ENCODE results near the gene GRK1.

GRK1 gene

DNA sequence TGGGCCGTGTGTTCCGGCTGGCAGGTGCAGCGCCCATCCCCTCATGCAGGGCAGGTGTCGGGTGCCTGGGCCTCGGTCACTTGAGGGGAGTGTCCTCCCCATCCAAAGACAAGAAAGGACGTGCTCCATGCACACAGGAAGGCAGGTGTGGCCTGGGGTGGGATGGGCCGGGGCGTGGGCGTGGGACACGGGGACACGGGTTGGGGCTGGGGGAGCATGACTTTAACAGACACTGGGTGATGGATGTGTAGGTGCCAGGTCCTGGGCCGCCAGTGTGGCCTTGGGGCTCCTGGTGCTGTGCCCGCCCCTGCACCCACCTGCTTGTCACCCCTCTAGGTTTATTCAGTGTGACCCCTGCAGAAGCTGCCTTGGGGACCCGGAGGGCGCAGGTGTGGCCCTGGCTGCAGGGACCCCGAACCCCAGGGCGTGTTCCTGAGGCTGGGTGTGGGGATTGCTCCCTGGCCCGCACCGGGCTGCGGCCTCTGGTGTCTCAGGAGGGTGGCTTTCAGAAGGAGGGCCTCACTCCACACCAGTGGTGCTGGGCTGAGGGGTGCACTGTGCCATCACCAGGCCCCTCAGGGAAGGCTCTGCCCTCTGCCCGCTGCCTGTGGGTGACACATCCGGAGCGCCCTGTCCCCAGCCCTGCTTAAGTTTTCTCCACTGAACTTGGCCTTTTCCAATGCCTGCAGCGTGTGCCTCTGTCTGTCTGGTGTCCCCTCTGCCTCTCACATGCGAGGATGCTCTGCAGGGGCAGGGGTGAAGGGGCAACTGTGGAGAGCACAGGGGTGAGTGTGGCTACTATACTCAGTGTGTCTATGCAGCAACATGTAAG lies 97.2 kb downstream of the GRK1 start:
- peaks cover 4% of the 10 kb centered on the region for H3K4me1 ChIP-seq (ENCODE audit: insufficient read depth, insufficient read length)
- TF ChIP-seq ZNF274 (IDR thresholded peaks at IDR 0.05; ENCODE audit: low read depth, low read length) (no peak), SUZ12 (IDR thresholded peaks at IDR 0.05; ENCODE audit: extremely low read depth, insufficient read depth, insufficient read length) (no peak), YY1 (IDR thresholded peaks at IDR 0.05; ENCODE audit: insufficient read depth, insufficient read length) (no peak)

DNA sequence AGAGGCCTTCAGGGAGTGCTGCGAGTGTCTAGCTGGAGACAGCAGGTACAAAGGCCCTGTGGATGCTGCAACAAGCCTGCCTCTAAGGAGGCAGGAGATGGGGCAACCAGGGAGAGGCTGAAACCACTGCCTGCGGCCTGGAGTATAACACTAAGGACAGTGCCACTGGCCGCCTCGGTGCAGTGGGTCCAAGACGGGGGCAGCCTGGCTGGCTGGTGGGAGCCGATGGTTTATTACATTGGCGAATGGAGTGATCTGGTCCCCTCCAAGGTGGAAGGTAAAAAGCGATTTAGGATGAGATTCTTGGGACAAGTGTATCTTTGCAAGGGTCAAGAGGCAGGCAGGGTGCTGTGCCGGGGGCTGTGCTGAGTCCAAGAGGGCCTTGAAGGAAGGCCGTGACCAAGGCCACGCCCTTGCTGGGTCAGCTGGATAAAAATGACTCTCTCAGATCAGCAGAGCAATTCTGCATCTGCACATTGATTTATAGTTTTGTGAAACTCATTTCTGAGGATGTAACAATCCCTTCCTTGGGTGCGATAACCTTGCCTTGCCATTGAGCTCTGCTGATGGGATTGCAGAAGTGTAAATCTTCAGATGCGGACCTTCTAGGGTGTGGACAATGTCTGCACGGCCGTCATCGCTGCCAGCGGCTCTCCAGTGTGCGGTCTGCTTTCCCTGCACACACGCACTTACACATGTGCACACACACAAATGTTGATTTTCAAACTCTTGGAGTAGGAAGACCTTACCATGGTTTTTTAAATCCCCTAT lies 98.0 kb downstream of the GRK1 start:
- Histone ChIP-seq H3K36me3 (ENCODE audit: insufficient read depth, insufficient read length, low read length) (no peaks in the 10 kb centered on the region), H3K27me3 (ENCODE audit: insufficient read depth, insufficient read length) (peaks cover 19% of the 10 kb centered on the region), H3K4me1 (ENCODE audit: insufficient read depth, insufficient read length) (peaks cover 4% of the 10 kb centered on the region), H3K4me3 (ENCODE audit: insufficient read length, low read depth) (no peak overlapping the region), H3K9ac (ENCODE audit: insufficient read length, low read depth) (no peak overlapping the region), H3K9me3 (ENCODE audit: insufficient read depth, low read length) (no peaks in the 10 kb centered on the region)
- TF ChIP-seq SUZ12 (IDR thresholded peaks at IDR 0.05; ENCODE audit: extremely low read depth, insufficient read depth, insufficient read length) (no peak), ZNF274 (IDR thresholded peaks at IDR 0.05; ENCODE audit: low read depth, low read length) (no peak), YY1 (IDR thresholded peaks at IDR 0.05; ENCODE audit: insufficient read depth, insufficient read length) (no peak)
- DNase-seq (ENCODE audit: low read depth, low spot score): no peak

More for the DNA sequence above, 97.2 kb downstream of the GRK1 start:
- Histone ChIP-seq H3K4me3 (ENCODE audit: insufficient read length, low read depth) (no peak overlapping the region), H3K9me3 (ENCODE audit: insufficient read depth, low read length) (no peaks in the 10 kb centered on the region), H3K27me3 (ENCODE audit: insufficient read depth, insufficient read length) (peaks cover 27% of the 10 kb centered on the region), H3K36me3 (ENCODE audit: insufficient read depth, insufficient read length, low read length) (no peaks in the 10 kb centered on the region), H3K9ac (ENCODE audit: insufficient read length, low read depth) (no peak overlapping the region)
- DNase-seq (ENCODE audit: low read depth, low spot score): no peak

DNA sequence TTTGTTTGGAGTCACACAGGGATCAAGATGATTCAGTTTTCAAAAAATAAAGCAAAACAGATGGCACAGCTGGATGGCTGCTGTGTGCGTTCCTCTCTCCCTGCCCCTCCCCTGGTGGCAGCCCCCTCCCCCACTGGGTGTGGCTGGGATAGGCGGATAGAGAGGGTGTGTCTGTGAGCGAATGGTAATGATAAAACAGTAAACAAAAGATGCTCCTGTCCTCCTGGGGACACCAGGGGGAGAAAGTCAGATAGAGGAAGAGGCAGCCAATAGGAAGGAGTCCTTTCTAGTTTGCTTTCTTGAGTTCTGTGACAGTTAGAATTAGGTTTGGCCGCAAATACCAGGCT lies 98.5 kb downstream of the GRK1 start:
- TF ChIP-seq ZNF274 (IDR thresholded peaks at IDR 0.05; ENCODE audit: low read depth, low read length) (no peak), YY1 (IDR thresholded peaks at IDR 0.05; ENCODE audit: insufficient read depth, insufficient read length) (no peak), SUZ12 (IDR thresholded peaks at IDR 0.05; ENCODE audit: extremely low read depth, insufficient read depth, insufficient read length) (no peak)
- H3K36me3 ChIP-seq (ENCODE audit: insufficient read depth, insufficient read length, low read length): no peaks in the 10 kb centered on the region
- no peak overlapping the region for H3K4me3 ChIP-seq (ENCODE audit: insufficient read length, low read depth)
- peaks cover 13% of the 10 kb centered on the region for H3K27me3 ChIP-seq (ENCODE audit: insufficient read depth, insufficient read length)
- no peak overlapping the region for H3K9ac ChIP-seq (ENCODE audit: insufficient read length, low read depth)
- no peaks in the 10 kb centered on the region for H3K9me3 ChIP-seq (ENCODE audit: insufficient read depth, low read length)
- DNase-seq (ENCODE audit: low read depth, low spot score): no peak
- peaks cover 4% of the 10 kb centered on the region for H3K4me1 ChIP-seq (ENCODE audit: insufficient read depth, insufficient read length)

DNA sequence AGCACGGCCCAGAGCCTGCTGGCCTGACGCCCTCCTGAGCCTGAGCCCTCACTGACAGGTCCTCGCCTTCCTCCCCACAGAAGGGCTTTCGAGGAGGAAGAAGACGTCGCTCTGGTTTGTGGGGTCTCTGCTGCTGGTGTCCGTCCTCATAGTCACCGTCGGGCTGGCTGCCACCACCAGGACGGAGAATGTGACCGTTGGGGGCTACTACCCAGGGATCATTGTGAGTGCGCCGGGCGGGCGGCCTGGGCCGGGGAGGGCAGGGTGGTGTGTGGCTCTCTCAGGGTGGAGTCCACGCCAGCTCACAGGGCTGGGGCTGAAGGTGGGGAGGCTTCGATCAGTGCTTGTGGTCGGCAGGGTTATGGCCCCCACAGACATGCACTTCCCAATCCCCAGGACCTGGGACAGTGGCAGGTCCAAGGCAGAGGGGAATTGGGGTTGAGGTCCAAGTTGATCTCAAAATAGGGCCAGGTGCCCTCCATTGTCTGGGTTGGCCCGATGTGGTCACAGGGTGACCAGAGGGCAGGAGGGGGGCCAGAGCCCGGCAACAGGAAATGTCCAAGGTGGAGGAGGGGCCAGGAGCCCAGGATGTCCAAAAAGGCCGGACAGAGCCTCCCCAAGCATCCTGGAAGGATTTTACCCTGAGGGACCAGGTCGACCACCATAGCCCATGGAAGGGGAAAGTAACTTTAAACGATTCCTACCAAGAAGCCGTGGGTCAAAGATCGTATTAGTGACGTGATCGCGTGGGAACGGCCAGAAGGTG lies 99.2 kb downstream of the GRK1 start:
- Histone ChIP-seq H3K36me3 (ENCODE audit: insufficient read depth, insufficient read length, low read length) (no peaks in the 10 kb centered on the region), H3K4me3 (ENCODE audit: insufficient read length, low read depth) (no peak overlapping the region), H3K9ac (ENCODE audit: insufficient read length, low read depth) (no peak overlapping the region), H3K27me3 (ENCODE audit: insufficient read depth, insufficient read length) (peaks cover 6% of the 10 kb centered on the region), H3K9me3 (ENCODE audit: insufficient read depth, low read length) (no peaks in the 10 kb centered on the region), H3K4me1 (ENCODE audit: insufficient read depth, insufficient read length) (peaks cover 4% of the 10 kb centered on the region)
- no peak for DNase-seq (ENCODE audit: low read depth, low spot score)
- TF ChIP-seq SUZ12 (IDR thresholded peaks at IDR 0.05; ENCODE audit: extremely low read depth, insufficient read depth, insufficient read length): no peak
- no peak for TF ChIP-seq ZNF274 (IDR thresholded peaks at IDR 0.05; ENCODE audit: low read depth, low read length)
- TF ChIP-seq YY1 (IDR thresholded peaks at IDR 0.05; ENCODE audit: insufficient read depth, insufficient read length): no peak

DNA sequence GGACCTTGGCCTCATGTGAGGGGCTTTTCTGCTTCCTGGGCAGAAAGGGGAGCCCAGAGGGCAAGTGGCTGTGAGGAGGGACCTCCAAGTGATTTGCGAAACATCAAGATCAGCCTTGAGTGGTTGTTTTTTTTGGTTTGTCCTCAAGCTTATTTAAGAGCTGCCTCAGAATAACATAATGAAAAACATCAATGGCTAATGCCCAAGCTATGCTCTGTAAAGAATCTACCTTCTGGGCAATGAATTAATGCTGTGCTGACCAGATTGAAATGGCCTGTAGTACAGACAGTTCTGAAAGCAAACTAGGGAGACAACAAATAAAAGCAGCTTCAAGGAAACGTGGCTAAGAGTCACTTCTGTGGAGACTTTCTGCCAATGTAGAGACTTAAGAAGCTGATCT lies 100.3 kb downstream of the GRK1 start:
- TF ChIP-seq SUZ12 (IDR thresholded peaks at IDR 0.05; ENCODE audit: extremely low read depth, insufficient read depth, insufficient read length) (no peak), YY1 (IDR thresholded peaks at IDR 0.05; ENCODE audit: insufficient read depth, insufficient read length) (no peak), ZNF274 (IDR thresholded peaks at IDR 0.05; ENCODE audit: low read depth, low read length) (no peak)
- Histone ChIP-seq H3K27me3 (ENCODE audit: insufficient read depth, insufficient read length) (no peaks in the 10 kb centered on the region), H3K4me3 (ENCODE audit: insufficient read length, low read depth) (no peak overlapping the region), H3K9me3 (ENCODE audit: insufficient read depth, low read length) (peaks cover 9% of the 10 kb centered on the region), H3K9ac (ENCODE audit: insufficient read length, low read depth) (no peak overlapping the region), H3K36me3 (ENCODE audit: insufficient read depth, insufficient read length, low read length) (no peaks in the 10 kb centered on the region), H3K4me1 (ENCODE audit: insufficient read depth, insufficient read length) (peaks cover 4% of the 10 kb centered on the region)
- no peak for DNase-seq (ENCODE audit: low read depth, low spot score)

DNA sequence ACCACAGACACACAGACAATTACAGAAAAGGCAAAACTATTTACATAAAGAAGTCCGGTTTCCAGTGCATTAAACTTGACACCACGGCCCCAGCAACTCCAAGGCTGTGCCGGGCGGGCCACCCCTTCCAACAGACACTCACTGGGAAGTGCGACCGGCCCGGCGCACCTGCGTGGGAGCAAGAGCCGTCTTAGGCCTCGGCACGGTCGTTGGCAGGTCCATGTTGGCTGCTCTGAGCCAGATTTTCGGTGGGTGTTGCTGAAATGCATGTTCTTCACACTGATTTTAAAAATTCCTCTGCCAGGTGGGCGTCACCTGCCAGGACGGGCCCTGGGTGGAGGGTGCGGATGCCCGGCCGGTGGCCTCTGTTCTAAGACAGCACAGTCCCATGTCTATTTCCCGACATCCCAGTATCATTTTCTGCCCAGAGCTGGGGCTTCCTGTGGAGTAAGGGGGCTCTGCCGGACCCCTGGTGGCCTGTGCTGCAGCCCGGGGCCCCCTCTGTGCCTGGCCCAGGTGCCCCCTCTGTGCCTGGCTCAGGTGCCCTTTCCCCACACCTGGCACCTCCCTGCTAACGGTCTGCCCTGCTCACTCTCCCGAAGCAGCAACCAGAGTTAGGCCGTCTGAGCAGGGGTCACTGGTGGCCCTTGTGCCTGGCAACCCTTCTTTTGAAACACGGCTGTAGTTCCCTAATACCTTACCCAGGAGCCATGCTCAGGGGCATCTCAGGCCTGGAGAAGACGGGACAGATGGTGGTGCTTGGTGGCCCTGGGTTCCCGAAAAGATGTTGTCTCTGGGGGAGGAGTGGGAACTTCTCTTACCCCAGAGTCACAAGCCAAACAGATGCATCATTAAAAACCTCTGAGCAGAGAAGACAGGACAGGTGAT lies 101.2 kb downstream of the GRK1 start:
- H3K9me3 ChIP-seq (ENCODE audit: insufficient read depth, low read length): peaks cover 14% of the 10 kb centered on the region
- H3K36me3 ChIP-seq (ENCODE audit: insufficient read depth, insufficient read length, low read length): no peaks in the 10 kb centered on the region
- TF ChIP-seq YY1 (IDR thresholded peaks at IDR 0.05; ENCODE audit: insufficient read depth, insufficient read length): no peak
- no peak overlapping the region for H3K4me3 ChIP-seq (ENCODE audit: insufficient read length, low read depth)
- DNase-seq (ENCODE audit: low read depth, low spot score): no peak
- H3K27me3 ChIP-seq (ENCODE audit: insufficient read depth, insufficient read length): no peaks in the 10 kb centered on the region
- H3K4me1 ChIP-seq (ENCODE audit: insufficient read depth, insufficient read length): peaks cover 4% of the 10 kb centered on the region
- no peak overlapping the region for H3K9ac ChIP-seq (ENCODE audit: insufficient read length, low read depth)
